Activated CD8-positive, alpha-beta memory T cell treated with anti-CD3 and anti-CD28 coated beads for 24 hours (primary cell): ENCODE results near the gene AKAP6.
"Not testable (repeated sequence)": the region's sequence is repeated elsewhere in the genome, so short reads cannot be mapped to it uniquely, and the experiment has no call there.

ENCODE experiments used
- DNase-seq: peaks from one replicate; pipeline ENCODE4 v3.0.0-alpha.2; 2020

The AKAP6 gene

GRCh38 chr14:32373174-32373573 is 44.1 kb downstream of the AKAP6 start:
- DNase-seq: not testable (repeated sequence)

GRCh38 chr14:32374155-32374554 is 45.1 kb downstream of the AKAP6 start:
- DNase-seq: no peak

- DNase-seq: no peak
Measured at GRCh38 chr14:32375663-32376062, 46.6 kb downstream of the AKAP6 start.

DNA sequence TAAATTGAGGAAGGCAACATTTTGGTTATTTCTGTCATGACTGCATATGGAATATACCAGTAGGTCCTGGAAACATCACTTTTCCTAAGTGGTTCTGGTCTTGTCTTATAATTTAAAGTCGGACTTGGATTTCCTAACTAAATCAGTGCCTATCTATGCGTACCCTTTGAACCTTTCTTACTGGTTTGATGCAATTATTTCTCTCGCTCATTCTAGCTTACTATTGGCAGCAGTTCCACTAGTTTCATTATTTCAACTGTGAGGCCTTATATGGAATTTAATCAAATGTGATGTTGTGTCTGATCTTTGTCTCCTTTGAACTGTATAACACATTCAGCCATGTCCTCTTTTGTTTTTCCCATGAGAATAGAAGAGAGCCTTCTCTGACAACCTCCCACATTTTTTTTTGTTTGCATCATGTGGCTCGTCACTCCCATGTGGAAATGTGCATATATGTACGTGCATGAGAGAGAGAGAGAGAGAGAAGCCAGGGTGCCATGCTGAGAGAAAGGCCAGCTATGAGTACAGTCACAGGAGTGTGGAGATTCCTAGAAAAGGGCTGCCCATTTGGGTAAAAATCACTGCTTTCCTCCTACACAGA is 48.0 kb downstream of the AKAP6 start:
- DNase-seq: no peak

DNA sequence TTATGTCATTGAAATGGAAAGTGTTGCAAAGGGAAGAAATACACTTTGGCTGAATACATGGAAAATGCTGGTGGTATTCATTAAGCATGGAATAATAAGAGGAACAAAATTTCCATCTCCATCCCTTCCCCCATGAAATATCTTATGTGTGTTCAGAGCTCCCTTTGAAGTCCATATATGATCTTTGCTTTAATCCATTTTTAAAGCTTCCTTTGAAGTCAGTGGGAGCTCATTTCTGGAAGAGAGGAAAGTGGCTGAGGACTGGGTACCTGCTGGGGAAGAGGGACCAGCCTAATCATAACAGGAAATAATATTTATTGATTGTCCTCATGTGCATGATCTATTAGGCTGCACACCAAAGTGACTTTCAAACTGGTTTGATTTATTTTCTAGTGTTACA is 49.2 kb downstream of the AKAP6 start:
- no peak for DNase-seq

DNA sequence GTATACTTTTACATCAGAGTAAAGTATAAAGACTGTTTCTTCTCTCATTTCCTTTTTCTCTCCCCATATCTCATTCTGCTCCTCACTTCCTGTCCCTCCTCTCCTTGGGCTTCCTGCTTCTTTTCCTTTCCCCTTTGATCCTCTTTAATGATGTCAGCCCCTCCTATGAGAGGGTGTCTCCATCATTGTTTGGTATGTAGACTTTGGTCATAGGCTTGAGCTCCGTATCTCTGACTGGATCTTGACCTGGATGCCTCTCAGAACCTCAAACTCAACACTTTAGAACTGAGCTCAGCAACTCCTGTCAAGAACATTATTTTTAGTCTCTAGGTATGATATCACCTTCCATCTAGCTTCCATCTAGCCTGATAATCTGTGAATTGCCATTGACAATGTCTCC is 50.3 kb downstream of the AKAP6 start:
- no peak for DNase-seq

GRCh38 chr14:32381869-32382268 is 52.8 kb downstream of the AKAP6 start:
- no peak for DNase-seq

- no peak for DNase-seq
Measured at GRCh38 chr14:32382704-32383103, 53.6 kb downstream of the AKAP6 start.

- DNase-seq: no peak
Measured at GRCh38 chr14:32383364-32384009, 54.4 kb downstream of the AKAP6 start.

- DNase-seq: no peak
Measured at GRCh38 chr14:32384464-32384863, 55.4 kb downstream of the AKAP6 start.

- DNase-seq: not testable (repeated sequence)
Measured at GRCh38 chr14:32387295-32387694, 58.2 kb downstream of the AKAP6 start.

DNA sequence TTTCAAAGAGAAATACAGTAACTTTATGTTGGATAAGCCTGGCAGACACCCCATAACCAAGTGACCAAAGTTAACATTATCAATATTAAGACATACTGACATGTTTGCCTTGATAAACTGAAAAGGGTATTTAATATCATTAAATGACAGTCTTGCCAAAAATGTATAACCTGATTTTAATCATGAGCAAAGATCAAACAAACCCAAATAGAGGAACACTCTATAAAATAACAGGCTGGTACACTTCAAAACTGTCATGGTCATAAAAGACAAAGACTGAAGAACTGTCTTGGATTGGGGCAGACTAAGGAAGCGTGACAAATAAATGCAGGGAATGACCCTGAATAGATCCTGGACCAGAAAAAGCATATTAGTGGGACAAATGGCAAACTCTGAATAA is 64.0 kb downstream of the AKAP6 start:
- DNase-seq: no peak

DNA sequence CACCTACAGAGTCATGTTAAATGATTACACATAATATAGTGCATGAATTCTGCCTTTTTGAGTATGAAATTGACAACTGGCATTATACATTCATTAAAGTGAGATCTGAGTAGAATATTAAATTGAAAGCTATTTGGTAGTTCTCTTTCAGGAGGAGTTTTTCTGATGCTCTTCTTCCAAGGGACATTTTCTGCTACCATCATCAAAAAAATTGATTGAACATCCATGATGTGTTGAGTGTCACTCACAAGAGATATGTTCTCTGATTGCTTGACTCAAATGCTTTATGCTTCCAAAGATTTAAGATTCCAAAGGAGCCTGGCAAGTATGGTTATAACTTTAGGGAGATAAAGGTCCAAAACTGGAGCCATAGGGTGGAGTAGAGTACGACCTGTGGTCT is 64.9 kb downstream of the AKAP6 start:
- no peak for DNase-seq

DNA sequence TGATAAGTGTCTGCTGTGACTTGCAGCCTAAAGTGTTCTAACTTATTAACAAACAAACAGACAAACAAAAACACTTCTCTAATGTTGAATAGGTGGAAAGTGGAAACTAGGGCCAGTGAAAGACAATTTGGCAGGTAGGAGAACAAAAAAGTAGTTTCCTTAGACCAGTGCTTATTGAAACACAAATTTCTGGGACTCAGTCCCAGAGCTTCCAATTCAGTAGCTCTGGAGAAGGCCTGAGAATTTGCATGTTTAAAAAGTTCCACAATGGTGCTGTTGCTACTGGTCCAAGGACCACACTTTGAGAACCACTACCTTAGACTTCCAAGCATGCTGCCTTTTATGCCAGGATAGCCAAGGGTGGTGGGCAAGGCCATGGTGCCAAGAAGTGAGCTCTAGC is 67.8 kb downstream of the AKAP6 start:
- DNase-seq: no peak

- DNase-seq: no peak
Measured at GRCh38 chr14:32397861-32398640, 69.0 kb downstream of the AKAP6 start.

DNA sequence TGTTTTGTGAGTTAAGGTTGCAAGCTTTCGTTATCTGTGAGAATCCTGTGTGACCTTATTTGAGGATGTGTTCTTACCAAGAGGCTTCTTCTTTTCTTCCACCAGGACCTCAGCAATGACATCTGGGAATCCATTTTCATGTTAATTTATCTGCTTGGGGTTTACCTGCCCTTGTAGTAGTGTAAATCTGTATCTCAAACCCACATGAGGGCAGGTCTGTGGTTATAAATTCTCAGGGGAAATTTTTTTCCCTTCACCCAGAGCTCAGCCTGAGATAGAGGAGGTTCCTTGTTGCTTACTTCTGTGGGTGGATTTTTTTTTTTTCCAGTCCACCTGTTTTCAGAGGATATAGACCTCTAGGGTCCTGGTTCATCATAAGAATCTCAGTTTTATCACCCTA is 70.8 kb downstream of the AKAP6 start:
- DNase-seq: no peak

GRCh38 chr14:32400480-32400879 is 71.4 kb downstream of the AKAP6 start:
- DNase-seq: no peak

- no peak for DNase-seq
Measured at GRCh38 chr14:32403021-32403420, 73.9 kb downstream of the AKAP6 start.

- no peak for DNase-seq
Measured at GRCh38 chr14:32403688-32404087, 74.6 kb downstream of the AKAP6 start.

DNA sequence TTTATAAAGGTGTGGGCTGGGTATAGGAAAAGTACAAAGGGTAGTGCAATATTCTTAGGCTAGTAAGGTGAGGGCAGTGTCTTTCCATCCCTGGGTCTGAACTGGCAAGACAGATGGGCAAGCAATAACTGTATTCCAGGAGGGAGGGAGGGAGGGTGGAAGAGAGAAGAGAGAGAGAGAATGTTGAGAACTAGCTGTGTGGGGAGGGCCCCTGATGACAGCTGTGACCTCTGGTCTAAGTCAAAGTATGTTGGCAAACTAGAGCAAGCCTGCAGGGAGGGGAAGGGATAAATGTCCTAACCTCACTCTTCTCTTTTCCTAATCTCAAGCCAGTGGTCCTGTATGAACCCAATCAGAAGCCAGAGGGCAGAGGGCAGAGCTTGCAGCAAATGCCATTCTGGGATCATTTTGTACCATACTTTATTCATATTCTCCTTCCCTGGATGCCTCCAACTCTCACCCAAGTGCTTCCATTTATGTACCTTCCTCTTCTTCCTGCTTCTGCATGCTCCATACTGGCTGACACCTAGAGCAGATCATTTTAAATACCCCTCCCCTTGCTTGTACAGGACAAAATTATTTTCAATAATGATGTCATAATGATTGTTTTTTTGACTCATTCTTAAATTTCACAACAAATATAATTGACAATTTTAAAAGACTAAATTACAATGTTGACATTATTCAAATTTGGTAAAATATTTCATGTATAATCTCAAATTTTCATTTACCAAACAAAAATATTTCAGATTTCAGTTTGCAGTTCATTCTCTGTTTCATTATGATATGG is 75.9 kb downstream of the AKAP6 start:
- DNase-seq: no peak

GRCh38 chr14:32405856-32406255 is 76.8 kb downstream of the AKAP6 start:
- no peak for DNase-seq

DNA sequence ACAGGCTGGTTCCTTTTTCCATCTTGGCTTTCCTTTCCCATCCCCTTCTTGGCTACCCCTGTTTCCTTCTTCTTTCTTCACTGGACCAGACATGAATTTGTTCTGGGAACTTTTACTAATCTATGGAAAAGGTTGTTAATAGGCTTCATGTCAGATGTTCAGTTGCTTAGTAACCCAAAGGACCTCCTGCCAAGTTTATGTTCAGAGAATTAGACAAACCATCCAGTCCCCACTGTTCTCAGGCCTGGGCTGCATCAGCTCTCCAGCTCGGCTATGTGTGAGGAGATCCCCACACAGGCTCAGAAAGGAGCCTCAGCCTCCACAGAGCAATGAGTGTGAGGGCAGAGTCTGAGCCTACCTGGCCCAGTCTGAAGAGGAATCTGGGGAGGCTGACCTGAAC is 78.0 kb downstream of the AKAP6 start:
- no peak for DNase-seq

- DNase-seq: no peak
Measured at GRCh38 chr14:32408018-32408417, 78.9 kb downstream of the AKAP6 start.

- no peak for DNase-seq
Measured at GRCh38 chr14:32412103-32412502, 83.0 kb downstream of the AKAP6 start.
